GM06990 (cell line): ENCODE measurements around the gene TMEM97.

Experiments
- DNase-seq: peaks from one replicate; pipeline ENCODE4 v3.0.0-alpha.2; 2011; ENCODE audit not compliant: insufficient read length; ENCODE audit errors: extremely low read depth
- H3K27me3 ChIP-seq: replicated peaks from 2 replicates; pipeline ENCODE4 v1.6.0; 2011; ENCODE audit warnings: low read length; ENCODE audit not compliant: control insufficient read depth, insufficient read depth
- H3K36me3 ChIP-seq: 2 replicates; pipeline ENCODE4 v1.5.1; 2011; ENCODE audit warnings: low read length; ENCODE audit not compliant: control insufficient read depth, insufficient read depth
- H3K4me3 ChIP-seq: replicated peaks from 2 replicates; pipeline ENCODE4 v1.5.1; 2011; ENCODE audit warnings: low read depth, mild to moderate bottlenecking, control low read depth, low read length
- CTCF ChIP-seq: IDR thresholded peaks from 2 replicates; pipeline ENCODE4 v1.5.1; 2011; ENCODE audit warnings: low read length, control low read depth, mild to moderate bottlenecking, inconsistent platforms; ENCODE audit not compliant: insufficient read depth, poor library complexity, severe bottlenecking

The TMEM97 gene

DNA sequence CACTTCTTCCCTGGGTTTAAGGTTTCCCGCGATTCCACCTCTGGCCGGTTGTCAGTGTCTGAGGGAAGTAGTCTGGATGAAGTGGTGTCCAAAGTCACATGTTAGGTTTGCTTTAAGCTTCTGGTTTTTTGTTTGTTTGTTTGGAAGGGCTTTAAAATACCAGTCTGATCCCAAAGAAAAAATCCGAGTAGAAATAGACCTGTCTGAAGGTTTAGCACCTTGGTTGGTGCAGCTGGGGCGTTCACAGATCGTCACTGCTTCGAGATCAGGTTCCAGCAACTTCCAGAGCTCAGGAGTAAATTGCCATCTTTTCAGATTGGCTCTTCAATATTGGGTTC is 567 bp downstream of the TMEM97 start:
- no peak for DNase-seq
- Histone ChIP-seq H3K4me3 (peak overlapping the region; percentile 77), H3K36me3 (no peaks in the 10 kb centered on the region), H3K27me3 (no peaks in the 10 kb centered on the region)
- no peak for TF ChIP-seq CTCF

- Histone ChIP-seq H3K36me3 (no peaks in the 10 kb centered on the region), H3K4me3 (peak overlapping the region; percentile 77), H3K27me3 (no peaks in the 10 kb centered on the region)
- DNase-seq, result no peak
- no peak for TF ChIP-seq CTCF
These were observed 1.4 kb downstream of the TMEM97 start for GRCh38 chr17:28320215-28321061.

- peaks cover 5% of the 10 kb centered on the region for H3K36me3 ChIP-seq
- no peak for TF ChIP-seq CTCF
- DNase-seq, result no peak
- no peaks in the 10 kb centered on the region for H3K27me3 ChIP-seq
- no peak overlapping the region for H3K4me3 ChIP-seq
These were observed 5.3 kb downstream of the TMEM97 start for GRCh38 chr17:28324267-28324745.

DNA sequence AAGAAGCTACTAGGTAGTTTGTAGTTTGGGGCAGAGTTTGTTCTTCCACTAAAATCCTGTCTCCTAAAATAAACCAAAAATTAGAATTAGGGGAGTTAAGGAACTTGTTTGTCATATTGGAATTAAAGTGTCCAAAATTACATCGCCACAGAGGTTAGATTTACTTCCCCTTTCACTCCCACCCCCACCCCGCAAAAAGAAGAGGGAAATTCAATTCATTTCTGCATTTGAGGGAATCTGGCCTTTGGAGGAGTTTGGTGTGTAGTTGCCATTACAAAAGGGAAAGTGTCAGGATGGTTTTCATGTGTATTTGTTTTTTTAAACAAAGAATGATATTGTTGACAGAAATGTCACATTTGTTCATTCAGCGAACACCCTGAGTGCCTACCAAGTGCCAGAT is 5.8 kb downstream of the TMEM97 start:
- H3K36me3 ChIP-seq, result peaks cover 5% of the 10 kb centered on the region
- no peak for TF ChIP-seq CTCF
- no peak for DNase-seq
- H3K4me3 ChIP-seq, result no peak overlapping the region
- H3K27me3 ChIP-seq, result no peaks in the 10 kb centered on the region

DNA sequence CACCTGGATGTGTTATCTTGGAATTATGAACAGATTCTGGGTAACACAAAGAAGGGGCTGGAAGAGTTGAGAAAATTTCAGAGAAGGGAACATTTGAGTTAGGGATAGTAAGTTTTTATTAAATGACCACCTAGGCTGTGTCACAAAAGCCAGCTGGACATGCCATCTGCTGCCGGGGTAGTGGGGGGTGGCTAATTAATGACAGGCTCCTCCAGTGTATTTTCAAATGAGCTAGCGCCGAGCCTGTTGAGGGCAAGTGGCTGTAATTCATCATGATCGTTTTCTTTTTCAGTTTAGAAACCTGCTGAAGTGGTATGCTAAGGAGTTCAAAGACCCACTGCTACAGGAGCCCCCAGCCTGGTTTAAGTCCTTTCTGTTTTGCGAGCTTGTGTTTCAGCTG is 6.2 kb downstream of the TMEM97 start:
- no peak for DNase-seq
- no peak for TF ChIP-seq CTCF
- no peaks in the 10 kb centered on the region for H3K27me3 ChIP-seq
- peaks cover 5% of the 10 kb centered on the region for H3K36me3 ChIP-seq
- no peak overlapping the region for H3K4me3 ChIP-seq

GRCh38 chr17:28326114-28326513 is 7.1 kb downstream of the TMEM97 start:
- Histone ChIP-seq H3K27me3 (no peaks in the 10 kb centered on the region), H3K36me3 (peaks cover 7% of the 10 kb centered on the region), H3K4me3 (no peak overlapping the region)
- DNase-seq, result no peak
- no peak for TF ChIP-seq CTCF
